HG03097 (cell line): ENCODE results near the gene TBC1D22A.
"Not testable (repeated sequence)": the region's sequence is repeated elsewhere in the genome, so short reads cannot be mapped to it uniquely, and the experiment has no call there.

ENCODE experiments used
- ATAC-seq: cut with Tn5 transposase; IDR thresholded peaks from one replicate; pipeline ENCODE4 v1.9.1; 2021; ENCODE audit not compliant: unreplicated experiment, low FRiP score

The TBC1D22A gene

DNA sequence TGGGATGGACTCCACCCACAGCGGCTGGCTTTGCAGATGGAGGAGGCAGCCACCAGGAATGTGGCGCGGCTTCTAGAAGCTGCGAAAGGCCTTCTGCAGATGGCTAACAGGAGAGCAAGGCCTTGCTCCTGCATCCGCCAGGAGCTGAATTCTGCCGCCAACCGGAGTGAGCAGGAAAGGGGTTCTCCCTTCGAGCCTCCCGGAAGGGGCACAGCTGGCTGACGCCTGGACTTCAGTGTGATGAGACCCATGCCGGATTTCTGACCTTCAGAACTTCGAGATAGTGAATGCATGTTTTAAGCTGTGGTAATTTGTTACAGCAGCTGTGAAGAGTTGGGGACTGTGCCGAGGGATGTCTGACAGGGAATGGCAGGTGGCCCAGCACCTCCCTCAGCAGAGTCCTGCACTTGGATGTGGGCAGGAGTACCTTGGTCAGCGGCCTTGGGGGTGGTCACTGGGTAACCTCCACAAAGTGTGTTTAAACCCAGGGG lies 7.7 kb downstream of the TBC1D22A start:
- no peak for ATAC-seq

DNA sequence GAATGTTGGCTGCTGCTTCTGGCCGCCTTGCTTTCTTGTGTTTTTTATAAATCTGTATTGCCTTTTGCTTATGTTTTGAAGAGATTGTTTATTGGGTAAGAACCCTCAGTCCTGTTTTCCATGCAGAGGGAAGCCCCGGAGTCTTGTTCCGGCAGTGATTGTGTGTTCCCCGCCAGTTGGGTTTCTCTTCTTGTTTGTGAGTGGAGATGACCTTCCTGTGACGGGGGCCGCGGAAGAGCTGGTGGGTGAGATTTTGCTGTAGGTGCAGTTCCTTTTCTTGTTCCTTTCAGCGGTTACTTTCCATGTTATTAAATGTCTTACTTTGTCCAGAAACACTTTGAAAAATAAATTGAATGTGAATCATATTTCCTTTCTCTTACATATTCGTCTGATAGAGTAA lies 8.3 kb downstream of the TBC1D22A start:
- ATAC-seq: no peak

- no peak for ATAC-seq
These were observed 10.6 kb downstream of the TBC1D22A start for GRCh38 chr22:46773076-46773475.

GRCh38 chr22:46774253-46774979 lies 12.0 kb downstream of the TBC1D22A start:
- ATAC-seq: no peak

DNA sequence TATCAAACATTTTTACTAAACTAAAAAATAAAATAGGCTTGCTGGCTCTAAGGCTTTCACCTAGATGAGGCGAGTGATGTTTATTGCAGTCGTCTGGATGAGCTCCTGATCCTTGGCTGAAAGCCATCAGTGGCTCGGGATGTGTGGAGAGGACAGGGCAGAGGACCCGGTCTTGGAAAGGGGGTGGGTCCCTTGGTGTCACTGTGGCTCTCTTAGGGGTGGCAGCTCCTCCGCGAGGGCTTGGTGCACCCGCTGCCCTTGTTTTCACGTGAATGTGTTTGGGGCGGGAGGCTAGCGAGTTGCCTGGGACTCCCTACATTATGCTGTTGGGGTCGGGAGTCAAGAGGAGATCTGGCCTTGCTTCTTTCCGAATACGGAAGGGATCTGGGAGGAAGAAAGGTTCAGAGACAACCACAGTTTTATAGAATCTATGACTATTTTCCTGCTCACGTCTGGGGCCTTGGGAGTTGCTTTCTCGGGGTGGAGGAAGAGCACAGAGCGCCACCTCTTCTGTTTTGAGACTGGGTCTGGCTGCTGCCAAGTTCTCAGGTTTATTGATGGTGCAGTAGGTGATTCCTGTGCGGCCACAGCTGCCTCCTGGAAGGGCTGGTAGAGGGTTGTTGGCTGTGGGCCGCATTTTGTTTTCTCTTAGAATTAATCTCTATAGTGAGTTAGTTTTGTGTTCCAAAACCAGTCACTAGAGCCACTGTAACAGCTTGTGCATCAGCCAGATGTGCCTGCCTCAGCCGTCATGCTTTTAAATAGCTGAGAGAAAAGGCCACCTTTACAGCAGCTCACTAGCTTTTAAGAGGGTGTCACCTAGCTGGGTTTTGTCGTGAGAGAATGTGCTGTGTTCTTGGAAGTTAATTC lies 12.8 kb downstream of the TBC1D22A start:
- ATAC-seq: no peak

DNA sequence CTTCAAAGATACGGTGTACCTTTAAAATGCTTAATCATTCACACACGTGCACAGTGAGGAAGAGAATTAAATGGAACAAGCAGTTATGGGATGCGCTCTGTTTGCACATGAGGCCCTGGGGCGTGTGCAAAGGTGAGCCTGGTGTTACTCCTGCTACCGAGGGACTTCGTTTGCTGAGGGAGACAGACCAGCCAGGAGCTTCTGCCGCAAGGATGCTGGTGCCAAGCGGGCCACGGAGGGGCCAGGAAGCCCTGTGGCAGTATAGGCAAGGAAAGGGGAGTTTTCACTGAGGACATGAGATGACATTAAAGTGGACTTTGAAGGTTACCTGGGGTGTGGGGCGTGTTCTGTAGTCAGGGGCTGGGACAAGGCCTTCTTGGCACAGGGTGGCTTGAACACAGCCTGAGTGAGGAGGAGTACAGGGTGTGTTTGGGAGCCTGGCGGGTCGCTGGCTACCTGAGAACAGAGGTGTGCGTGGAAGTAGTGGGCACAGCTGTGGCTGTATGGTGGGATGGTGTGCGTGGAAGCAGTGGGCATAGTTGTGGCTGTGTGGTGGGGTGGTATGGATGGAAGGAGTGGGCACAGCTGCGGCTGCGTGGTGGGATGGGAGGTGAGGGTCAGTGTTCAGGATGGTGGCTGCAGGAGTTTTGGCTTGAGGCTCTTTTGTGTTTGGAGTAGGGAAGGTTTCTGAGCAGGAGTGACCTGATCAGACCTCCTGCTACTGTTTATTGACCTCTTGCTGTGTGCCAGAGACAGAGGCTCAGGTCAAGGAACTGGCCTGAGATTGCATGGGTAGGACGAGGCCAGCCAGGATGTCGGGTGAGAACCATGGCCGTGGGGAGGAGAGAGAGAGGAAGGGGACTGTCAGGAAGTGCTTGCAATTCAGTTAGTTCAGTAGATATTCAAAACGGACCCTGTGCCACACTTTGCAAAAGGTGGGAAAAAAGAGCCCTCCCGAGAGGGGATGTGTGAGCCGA lies 13.7 kb downstream of the TBC1D22A start:
- no peak for ATAC-seq

DNA sequence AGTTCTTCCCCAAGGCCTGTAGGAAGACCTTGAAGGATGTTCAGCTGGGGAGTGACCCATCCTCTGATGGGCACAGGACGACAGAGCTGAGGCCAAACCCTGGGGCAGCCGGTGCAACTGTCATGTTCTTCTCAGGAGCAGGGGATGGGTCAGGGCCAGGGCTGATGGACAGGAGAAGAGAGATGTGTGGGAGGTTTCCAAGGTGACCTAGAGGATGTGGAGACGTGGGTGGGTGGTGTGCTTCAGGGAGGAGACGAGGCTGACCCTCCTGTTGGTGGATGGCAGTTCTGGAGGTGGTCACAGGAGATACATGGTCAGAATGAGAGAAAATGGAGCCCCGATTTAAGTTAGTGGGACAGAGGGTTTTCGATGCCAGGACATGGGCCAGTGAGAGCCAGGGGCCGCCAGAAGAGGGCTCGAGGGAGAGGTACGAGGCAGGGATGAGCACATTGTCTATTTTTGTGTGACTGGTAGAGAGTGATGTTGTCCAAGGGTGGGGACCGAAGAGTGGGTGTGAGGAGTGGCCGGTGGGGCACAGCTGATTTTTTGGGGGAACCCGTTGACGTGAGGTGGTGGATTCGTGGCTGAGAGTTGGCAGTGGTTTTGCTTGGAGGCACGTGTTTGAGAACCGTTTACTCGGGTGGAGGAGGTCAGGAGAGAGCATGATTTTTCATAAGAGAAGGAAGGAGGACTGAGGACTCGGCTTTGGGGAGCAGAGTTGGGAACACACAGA lies 14.6 kb downstream of the TBC1D22A start:
- ATAC-seq: no peak

- ATAC-seq: no peak
These were observed 15.1 kb downstream of the TBC1D22A start for GRCh38 chr22:46777609-46777970.

DNA sequence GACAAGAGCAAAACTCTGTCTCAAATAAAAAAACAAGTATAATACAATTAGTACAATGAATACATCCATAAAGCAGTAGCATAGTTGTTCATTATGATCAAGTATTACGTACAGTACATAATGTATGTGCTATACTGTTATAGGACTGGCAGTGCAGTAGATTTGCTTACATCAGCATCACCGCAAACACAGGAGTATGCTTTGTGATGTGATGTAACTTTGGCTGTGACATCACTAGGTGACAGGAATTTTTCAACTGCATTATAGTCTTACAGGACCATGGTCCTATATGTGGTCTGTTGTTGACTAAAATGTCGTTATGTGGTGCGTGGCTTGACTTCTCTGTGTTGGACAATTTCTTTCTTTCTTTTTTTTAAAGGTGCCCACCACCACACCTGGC lies 16.6 kb downstream of the TBC1D22A start:
- no peak for ATAC-seq

- ATAC-seq: no peak
These were observed 17.2 kb downstream of the TBC1D22A start for GRCh38 chr22:46779651-46780050.

GRCh38 chr22:46780453-46780852 lies 18.0 kb downstream of the TBC1D22A start:
- ATAC-seq: no peak

- no peak for ATAC-seq
These were observed 18.8 kb downstream of the TBC1D22A start for GRCh38 chr22:46781291-46781690.

DNA sequence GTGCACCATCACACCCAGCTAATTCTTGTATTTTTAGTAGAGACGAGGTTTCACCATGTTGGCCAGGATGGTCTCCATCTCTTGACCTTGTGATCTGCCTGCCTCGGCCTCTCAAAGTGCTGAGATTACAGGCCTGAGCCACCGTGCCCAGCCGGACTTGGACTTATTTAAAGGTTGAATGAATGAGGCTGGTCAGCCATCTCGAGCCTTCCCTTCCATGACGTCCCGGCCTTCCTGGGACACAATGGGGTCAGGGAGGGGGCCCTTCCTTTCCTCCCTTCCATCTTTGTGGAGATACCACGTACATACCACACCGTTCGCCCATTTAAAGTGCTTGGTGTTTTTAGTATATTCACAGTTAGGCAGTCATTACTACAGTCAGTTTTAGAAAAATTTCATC lies 19.8 kb downstream of the TBC1D22A start:
- ATAC-seq: not testable (repeated sequence)

DNA sequence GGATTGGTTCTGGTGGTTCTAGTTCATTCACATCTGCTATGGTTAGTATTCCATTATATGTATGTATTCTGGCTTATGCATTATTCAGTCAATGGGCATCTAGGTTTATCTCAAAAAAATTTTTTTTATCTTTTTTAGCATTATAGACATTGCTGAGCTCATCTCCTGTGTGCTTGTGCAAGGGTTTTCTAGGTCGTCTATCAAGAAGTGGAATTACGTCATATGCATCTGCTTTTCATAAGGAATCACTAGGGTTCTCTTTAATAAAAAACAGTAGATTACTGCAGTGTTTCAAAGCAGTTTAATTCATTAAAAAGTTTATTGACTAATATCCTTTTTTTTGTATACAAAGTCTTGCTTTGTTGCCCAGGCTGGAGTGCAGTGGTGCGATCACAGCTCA lies 21.3 kb downstream of the TBC1D22A start:
- no peak for ATAC-seq

DNA sequence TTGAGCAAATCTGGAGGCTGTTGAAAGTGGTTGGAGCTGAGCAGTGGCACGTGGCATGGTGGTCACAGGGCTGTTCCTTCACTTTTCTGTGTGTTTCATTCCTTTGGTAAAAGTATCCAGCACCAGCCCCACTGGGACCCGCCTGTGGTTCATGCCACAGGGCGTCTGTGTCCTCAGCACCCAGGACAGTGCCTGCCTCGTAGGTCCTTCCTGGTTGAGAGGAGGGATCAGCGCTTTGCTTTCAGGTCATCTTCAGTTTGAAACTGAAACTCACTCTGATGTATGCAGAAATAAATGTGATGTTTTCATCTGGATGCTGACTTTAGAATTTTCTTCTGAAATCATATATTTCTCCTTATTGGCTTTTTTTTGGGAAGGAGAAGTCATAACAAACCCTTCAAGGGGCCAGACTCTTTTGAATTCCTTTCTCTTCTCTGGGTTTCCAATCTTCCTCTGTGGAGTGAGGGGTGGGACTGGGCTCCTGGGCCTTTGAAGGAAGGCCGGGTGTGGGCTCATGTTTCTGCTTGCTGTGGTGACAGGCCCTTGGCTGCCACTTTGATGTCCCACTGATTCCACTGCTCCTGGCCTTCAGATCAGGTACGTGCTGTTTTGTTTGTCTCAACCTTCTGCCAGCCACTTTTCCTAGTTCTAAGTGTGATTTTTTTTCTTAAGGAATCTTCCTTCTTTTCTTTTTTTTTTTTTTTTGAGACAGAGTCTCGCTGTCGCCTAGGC lies 26.2 kb downstream of the TBC1D22A start:
- ATAC-seq: no peak

DNA sequence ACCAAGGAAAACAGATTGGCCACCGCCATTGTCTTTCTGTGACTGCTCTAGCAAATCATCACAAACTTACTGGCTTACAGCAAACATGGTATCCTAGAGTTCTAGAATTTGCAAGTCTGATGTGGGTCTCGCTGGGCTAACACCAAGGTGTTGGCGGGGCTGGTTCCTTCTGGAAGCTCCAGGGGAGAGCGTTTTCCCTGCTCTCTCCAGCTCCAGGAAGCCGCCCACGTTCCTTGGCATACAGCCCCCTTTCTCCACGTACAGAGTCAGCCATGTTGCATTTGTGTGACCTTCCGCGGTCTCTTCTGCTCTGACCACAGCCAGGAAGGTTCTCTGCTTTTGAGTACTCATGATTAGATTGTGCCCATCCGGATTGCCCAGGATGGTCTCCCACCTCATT lies 27.5 kb downstream of the TBC1D22A start:
- ATAC-seq: no peak

GRCh38 chr22:46791201-46791731 lies 28.8 kb downstream of the TBC1D22A start:
- no peak for ATAC-seq

- ATAC-seq: no peak
These were observed 29.8 kb downstream of the TBC1D22A start for GRCh38 chr22:46792061-46792796.
